ENCODE data around the gene IREB2. TPM values are rescaled to one million over a fixed set of nuclear protein-coding genes. Genes with fewer than 3 reads are reported as not detected.

Gene IREB2
- total RNA-seq, 1 donor from 2014 or later: 69.2 TPM

GRCh38 chr15:78453447-78453846, 15.4 kb downstream of the IREB2 start:
- TF ChIP-seq CTCF (IDR thresholded peaks at IDR 0.05; ENCODE audit: insufficient read depth, low read depth, low read length): no peak
- TF ChIP-seq EZH2 (IDR thresholded peaks at IDR 0.05; ENCODE audit: insufficient read depth, low read length): no peak

DNA sequence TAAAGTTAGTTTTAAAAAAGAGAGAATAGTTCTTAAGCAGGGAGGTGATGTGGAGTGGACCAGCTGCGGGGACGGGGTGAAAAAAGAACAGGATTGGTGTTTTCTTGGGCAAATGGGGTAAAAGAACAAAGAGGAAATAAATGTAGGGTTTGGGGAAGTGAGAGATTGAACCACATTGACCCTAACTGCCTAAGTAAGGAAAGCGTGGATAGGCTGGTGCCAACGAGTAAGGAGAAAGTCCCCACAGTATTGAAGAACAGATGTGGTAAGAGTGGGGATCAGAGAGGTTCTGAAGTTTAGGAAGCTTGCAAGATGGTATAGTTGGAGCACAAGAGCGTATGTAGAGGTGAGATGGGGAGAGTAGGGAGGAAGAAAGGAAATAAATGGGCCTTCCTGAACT, 17.0 kb downstream of the IREB2 start:
- Histone ChIP-seq H3K27ac (ENCODE audit: low read depth, low read length) (no peak overlapping the region), H3K4me3 (ENCODE audit: insufficient read depth, low read depth, low read length) (no peak overlapping the region), H3K27me3 (ENCODE audit: insufficient read depth, low read length) (no peaks in the 10 kb centered on the region), H3K79me2 (ENCODE audit: insufficient read depth, low read length) (peaks cover 100% of the 10 kb centered on the region), H2AFZ (ENCODE audit: low read depth, low read length) (no peak overlapping the region), H4K20me1 (ENCODE audit: insufficient read depth, low read length) (peaks cover 97% of the 10 kb centered on the region), H3K9ac (ENCODE audit: low read length) (no peak overlapping the region), H3K36me3 (ENCODE audit: insufficient read depth, low read length) (no peaks in the 10 kb centered on the region), H3K4me1 (ENCODE audit: insufficient read depth, low read length) (peaks cover 4% of the 10 kb centered on the region), H3K4me2 (ENCODE audit: low read length) (no peak overlapping the region), H3K9me3 (ENCODE audit: insufficient read depth, low read depth, low read length) (no peaks in the 10 kb centered on the region)
- no peak for DNase-seq (ENCODE audit: low read depth)
- no peaks in the 10 kb centered on the region for H3K36me3 Mint-ChIP-seq (ENCODE audit: low read depth, unreplicated experiment)
- H3K4me3 Mint-ChIP-seq (ENCODE audit: unreplicated experiment): no peak overlapping the region
- no peaks in the 10 kb centered on the region for H3K9me3 Mint-ChIP-seq (ENCODE audit: unreplicated experiment)
- TF ChIP-seq CTCF (IDR thresholded peaks at IDR 0.05; ENCODE audit: insufficient read depth, low read depth, low read length) (no peak), EZH2 (IDR thresholded peaks at IDR 0.05; ENCODE audit: insufficient read depth, low read length) (no peak)
- no peaks in the 10 kb centered on the region for H3K27me3 Mint-ChIP-seq (ENCODE audit: low read depth, unreplicated experiment)
- no peak for FAIRE-seq
- H3K4me1 Mint-ChIP-seq (ENCODE audit: low read depth, unreplicated experiment): peaks cover 22% of the 10 kb centered on the region
- H3K27ac Mint-ChIP-seq (ENCODE audit: unreplicated experiment): peak overlapping the region; percentile 21

More at GRCh38 chr15:78453447-78453846, 15.4 kb downstream of the IREB2 start:
- Histone ChIP-seq H3K4me1 (ENCODE audit: insufficient read depth, low read length) (peaks cover 4% of the 10 kb centered on the region), H3K4me2 (ENCODE audit: low read length) (no peak overlapping the region), H3K4me3 (ENCODE audit: insufficient read depth, low read depth, low read length) (no peak overlapping the region), H4K20me1 (ENCODE audit: insufficient read depth, low read length) (peaks cover 97% of the 10 kb centered on the region), H2AFZ (ENCODE audit: low read depth, low read length) (no peak overlapping the region), H3K9ac (ENCODE audit: low read length) (no peak overlapping the region), H3K27ac (ENCODE audit: low read depth, low read length) (no peak overlapping the region), H3K27me3 (ENCODE audit: insufficient read depth, low read length) (no peaks in the 10 kb centered on the region), H3K36me3 (ENCODE audit: insufficient read depth, low read length) (peaks cover 2% of the 10 kb centered on the region), H3K9me3 (ENCODE audit: insufficient read depth, low read depth, low read length) (no peaks in the 10 kb centered on the region), H3K79me2 (ENCODE audit: insufficient read depth, low read length) (peaks cover 100% of the 10 kb centered on the region)
- H3K27me3 Mint-ChIP-seq (ENCODE audit: low read depth, unreplicated experiment): no peaks in the 10 kb centered on the region
- H3K9me3 Mint-ChIP-seq (ENCODE audit: unreplicated experiment): no peaks in the 10 kb centered on the region
- no peak for FAIRE-seq
- no peak overlapping the region for H3K27ac Mint-ChIP-seq (ENCODE audit: unreplicated experiment)
- H3K36me3 Mint-ChIP-seq (ENCODE audit: low read depth, unreplicated experiment): no peaks in the 10 kb centered on the region
- H3K4me1 Mint-ChIP-seq (ENCODE audit: low read depth, unreplicated experiment): peaks cover 22% of the 10 kb centered on the region
- no peak overlapping the region for H3K4me3 Mint-ChIP-seq (ENCODE audit: unreplicated experiment)
- DNase-seq (ENCODE audit: low read depth): no peak

DNA sequence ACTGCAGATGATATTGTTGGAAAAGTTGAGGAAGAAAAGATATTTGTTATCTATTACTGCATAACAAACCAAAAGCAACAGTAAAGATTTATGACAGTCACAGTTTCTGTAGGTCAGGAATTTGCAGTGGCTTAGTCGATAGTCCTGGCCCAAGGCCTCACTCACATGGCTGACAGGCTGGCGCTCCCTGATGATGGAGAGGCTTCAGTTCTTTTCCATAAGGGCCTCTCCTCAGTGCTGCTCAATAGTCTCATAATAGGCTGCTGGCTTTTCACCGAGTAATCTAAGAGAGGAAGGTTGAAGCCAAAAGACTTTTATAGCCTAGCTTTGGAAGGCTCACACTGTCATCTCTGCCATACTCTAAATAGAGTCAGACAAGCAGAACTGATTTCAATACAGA, 17.7 kb downstream of the IREB2 start:
- Histone ChIP-seq H3K27ac (ENCODE audit: low read depth, low read length) (no peak overlapping the region), H3K4me1 (ENCODE audit: insufficient read depth, low read length) (peaks cover 4% of the 10 kb centered on the region), H3K4me3 (ENCODE audit: insufficient read depth, low read depth, low read length) (no peak overlapping the region), H3K4me2 (ENCODE audit: low read length) (no peak overlapping the region), H3K27me3 (ENCODE audit: insufficient read depth, low read length) (no peaks in the 10 kb centered on the region), H3K36me3 (ENCODE audit: insufficient read depth, low read length) (no peaks in the 10 kb centered on the region), H4K20me1 (ENCODE audit: insufficient read depth, low read length) (peaks cover 97% of the 10 kb centered on the region), H3K9me3 (ENCODE audit: insufficient read depth, low read depth, low read length) (no peaks in the 10 kb centered on the region), H3K79me2 (ENCODE audit: insufficient read depth, low read length) (peaks cover 100% of the 10 kb centered on the region), H3K9ac (ENCODE audit: low read length) (no peak overlapping the region), H2AFZ (ENCODE audit: low read depth, low read length) (no peak overlapping the region)
- H3K4me1 Mint-ChIP-seq (ENCODE audit: low read depth, unreplicated experiment): peaks cover 22% of the 10 kb centered on the region
- H3K4me3 Mint-ChIP-seq (ENCODE audit: unreplicated experiment): no peak overlapping the region
- no peak overlapping the region for H3K27ac Mint-ChIP-seq (ENCODE audit: unreplicated experiment)
- H3K27me3 Mint-ChIP-seq (ENCODE audit: low read depth, unreplicated experiment): no peaks in the 10 kb centered on the region
- no peaks in the 10 kb centered on the region for H3K36me3 Mint-ChIP-seq (ENCODE audit: low read depth, unreplicated experiment)
- no peaks in the 10 kb centered on the region for H3K9me3 Mint-ChIP-seq (ENCODE audit: unreplicated experiment)
- FAIRE-seq: no peak
- TF ChIP-seq CTCF (IDR thresholded peaks at IDR 0.05; ENCODE audit: insufficient read depth, low read depth, low read length) (no peak), EZH2 (IDR thresholded peaks at IDR 0.05; ENCODE audit: insufficient read depth, low read length) (no peak)
- DNase-seq (ENCODE audit: low read depth): no peak

All from astrocyte (in vitro differentiated cells and primary cell).